ENCODE data around the gene OTOG. TPM values are rescaled to one million over a fixed set of nuclear protein-coding genes. Genes with fewer than 3 reads are reported as not detected.

OTOG gene
- total RNA-seq, 2 experiments from 2014 or later = not detected

GRCh38 chr11:17564687-17565042 is 17.6 kb downstream of the OTOG start:
- intact Hi-C loops (cut with micrococcal nuclease) = no loop called here
- H3K27ac Mint-ChIP-seq = no peak overlapping the region
- CTCF ChIA-PET = interaction anchor here (1.3 kb wide), 1 partner anchor 181 kb away, joined by 3 read pairs; no protein-coding TSS in a partner anchor

GRCh38 chr11:17568944-17569343 is 21.9 kb downstream of the OTOG start:
- no peak for TF ChIP-seq CTCF (IDR thresholded peaks at IDR 0.05)
- Mint-ChIP-seq H3K4me3 (no peak overlapping the region), H3K27ac (no peak overlapping the region), H3K27me3 (no peaks in the 10 kb centered on the region), H3K9me3 (no peaks in the 10 kb centered on the region), H3K4me1 (ENCODE audit: low read depth) (peaks cover 3% of the 10 kb centered on the region), H3K36me3 (ENCODE audit: low read depth) (no peaks in the 10 kb centered on the region)
- CTCF ChIA-PET = no interaction called here
- ATAC-seq = no peak
- intact Hi-C loops (cut with micrococcal nuclease) = no loop called here
- POLR2A ChIA-PET = no interaction called here
- no peak for DNase-seq

More at GRCh38 chr11:17564687-17565042, 17.6 kb downstream of the OTOG start:
- no peaks in the 10 kb centered on the region for H3K9me3 Mint-ChIP-seq
- H3K27me3 Mint-ChIP-seq = no peaks in the 10 kb centered on the region
- H3K4me1 Mint-ChIP-seq (ENCODE audit: low read depth) = no peaks in the 10 kb centered on the region
- no peaks in the 10 kb centered on the region for H3K36me3 Mint-ChIP-seq (ENCODE audit: low read depth)
- DNase-seq (peak; percentile 22), ATAC-seq (no peak)
- POLR2A ChIA-PET = no interaction called here
- no peak overlapping the region for H3K4me3 Mint-ChIP-seq
- TF ChIP-seq CTCF (IDR thresholded peaks at IDR 0.05) = peak; percentile 44

DNA sequence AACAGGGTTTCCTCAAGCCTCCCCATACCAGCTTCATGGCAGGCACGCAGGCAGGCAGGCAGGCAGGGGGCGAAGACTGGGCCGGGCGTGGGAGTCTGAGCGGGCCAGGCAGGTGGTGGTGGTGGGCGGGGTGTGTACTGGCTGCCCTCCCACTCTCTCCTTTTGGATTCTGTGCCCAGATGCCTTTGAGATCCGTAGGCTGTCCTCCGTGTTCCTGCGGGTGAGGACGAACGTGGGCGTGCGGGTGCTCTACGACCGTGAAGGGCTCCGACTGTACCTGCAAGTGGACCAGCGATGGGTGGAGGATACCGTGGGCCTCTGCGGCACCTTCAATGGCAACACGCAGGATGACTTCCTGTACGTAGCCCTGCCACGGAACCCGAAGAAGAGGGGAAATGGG is 23.0 kb downstream of the OTOG start:
- Mint-ChIP-seq H3K4me3 (no peak overlapping the region), H3K9me3 (no peaks in the 10 kb centered on the region), H3K4me1 (ENCODE audit: low read depth) (peaks cover 3% of the 10 kb centered on the region), H3K27me3 (no peaks in the 10 kb centered on the region), H3K27ac (no peak overlapping the region), H3K36me3 (ENCODE audit: low read depth) (no peaks in the 10 kb centered on the region)
- no peak for DNase-seq
- no peak for ATAC-seq
- intact Hi-C loops (cut with micrococcal nuclease) = no loop called here
- no peak for TF ChIP-seq CTCF (IDR thresholded peaks at IDR 0.05)
- ChIA-PET POLR2A (no interaction called here), CTCF (no interaction called here)

GRCh38 chr11:17571431-17572358 is 24.6 kb downstream of the OTOG start:
- TF ChIP-seq CTCF (IDR thresholded peaks at IDR 0.05) = no peak
- DNase-seq (no peak), ATAC-seq (no peak)
- Mint-ChIP-seq H3K4me3 (no peak overlapping the region), H3K9me3 (no peaks in the 10 kb centered on the region), H3K4me1 (ENCODE audit: low read depth) (peaks cover 3% of the 10 kb centered on the region), H3K27ac (no peak overlapping the region), H3K27me3 (no peaks in the 10 kb centered on the region), H3K36me3 (ENCODE audit: low read depth) (no peaks in the 10 kb centered on the region)
- CTCF ChIA-PET = interaction anchor here (1.1 kb wide), 1 partner anchor 26 kb away, joined by 3 read pairs; no protein-coding TSS in a partner anchor
- POLR2A ChIA-PET = no interaction called here
- intact Hi-C loops (cut with micrococcal nuclease) = no loop called here

DNA sequence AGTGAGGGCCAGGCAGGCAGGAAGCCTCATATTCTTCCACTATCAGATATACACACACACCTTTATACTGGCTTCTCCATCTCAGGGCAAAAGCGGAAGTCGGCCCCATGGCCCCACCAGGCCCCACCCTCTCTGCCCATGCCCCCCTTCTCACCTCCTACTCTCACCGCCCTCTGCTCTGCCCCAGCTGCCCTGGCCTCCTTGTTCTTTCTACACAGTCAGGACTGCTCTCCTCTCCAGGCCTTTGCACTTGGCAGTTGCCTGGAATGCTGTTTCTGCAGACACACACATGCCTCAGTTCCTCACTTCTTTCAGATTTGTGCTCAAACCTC is 25.3 kb downstream of the OTOG start:
- ATAC-seq = peak; percentile 53
- ChIA-PET CTCF (no interaction called here), POLR2A (no interaction called here)
- H3K4me1 Mint-ChIP-seq (ENCODE audit: low read depth) = peaks cover 3% of the 10 kb centered on the region
- no peak for DNase-seq
- H3K36me3 Mint-ChIP-seq (ENCODE audit: low read depth) = no peaks in the 10 kb centered on the region
- no peak overlapping the region for H3K27ac Mint-ChIP-seq
- no peak for TF ChIP-seq CTCF (IDR thresholded peaks at IDR 0.05)
- no peak overlapping the region for H3K4me3 Mint-ChIP-seq
- intact Hi-C loops (cut with micrococcal nuclease) = no loop called here
- no peaks in the 10 kb centered on the region for H3K27me3 Mint-ChIP-seq
- no peaks in the 10 kb centered on the region for H3K9me3 Mint-ChIP-seq
